ENCODE measurements around the gene DDX1. TPM values are rescaled to one million over a fixed set of nuclear protein-coding genes. Genes with fewer than 3 reads are reported as not detected.

Gene DDX1
- total RNA-seq, 3 donors from 2014 or later: 57.4 to 72.6 (median 71.0) TPM

DNA sequence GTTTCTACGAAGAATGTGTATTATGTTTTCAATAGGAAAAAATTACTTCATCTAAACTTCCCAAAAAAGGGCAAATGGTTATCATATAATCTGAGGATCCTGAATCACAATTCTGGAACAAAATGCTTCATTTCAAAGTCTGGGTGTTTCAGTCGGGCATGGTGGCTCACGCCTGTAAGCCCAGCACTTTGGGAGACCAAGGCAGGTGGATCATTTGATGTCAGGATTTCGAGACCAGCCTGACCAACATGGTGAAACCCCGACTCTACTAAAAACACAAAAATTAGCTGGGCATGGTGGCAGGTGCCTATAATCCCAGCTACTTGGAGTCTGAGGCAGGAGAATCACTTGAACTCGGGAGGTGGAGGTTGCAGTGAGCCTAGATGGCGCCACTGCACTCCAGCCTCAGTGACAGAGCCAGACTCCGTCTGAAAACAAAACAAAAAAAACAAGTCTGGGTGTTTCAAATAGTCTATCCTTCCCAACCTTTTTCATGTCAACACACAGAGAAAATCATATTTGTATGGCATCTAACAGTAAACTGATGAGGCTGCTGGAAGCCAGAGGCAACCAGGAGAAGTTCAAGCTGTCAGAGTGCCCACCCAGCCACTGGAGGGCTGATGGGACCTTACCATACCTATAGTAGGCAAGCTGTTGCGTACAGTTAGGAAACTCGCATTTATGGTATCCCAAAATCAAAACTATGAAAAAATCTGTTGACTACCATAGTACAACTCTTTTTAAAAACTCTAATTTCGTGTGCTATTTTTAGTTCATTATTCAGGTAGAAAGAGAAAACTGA is 45.2 kb upstream of the DDX1 start:
- DNase-seq (ENCODE audit: low spot score in 2 of 2): no peak
- Histone ChIP-seq H3K36me3 (no peaks in the 10 kb centered on the region), H3K9me3 (no peaks in the 10 kb centered on the region), H3K4me1 (no peaks in the 10 kb centered on the region), H3K27me3 (no peaks in the 10 kb centered on the region), H3K4me3 (no peak overlapping the region), H3K27ac (no peak overlapping the region)
- TF ChIP-seq, protein P1, sequence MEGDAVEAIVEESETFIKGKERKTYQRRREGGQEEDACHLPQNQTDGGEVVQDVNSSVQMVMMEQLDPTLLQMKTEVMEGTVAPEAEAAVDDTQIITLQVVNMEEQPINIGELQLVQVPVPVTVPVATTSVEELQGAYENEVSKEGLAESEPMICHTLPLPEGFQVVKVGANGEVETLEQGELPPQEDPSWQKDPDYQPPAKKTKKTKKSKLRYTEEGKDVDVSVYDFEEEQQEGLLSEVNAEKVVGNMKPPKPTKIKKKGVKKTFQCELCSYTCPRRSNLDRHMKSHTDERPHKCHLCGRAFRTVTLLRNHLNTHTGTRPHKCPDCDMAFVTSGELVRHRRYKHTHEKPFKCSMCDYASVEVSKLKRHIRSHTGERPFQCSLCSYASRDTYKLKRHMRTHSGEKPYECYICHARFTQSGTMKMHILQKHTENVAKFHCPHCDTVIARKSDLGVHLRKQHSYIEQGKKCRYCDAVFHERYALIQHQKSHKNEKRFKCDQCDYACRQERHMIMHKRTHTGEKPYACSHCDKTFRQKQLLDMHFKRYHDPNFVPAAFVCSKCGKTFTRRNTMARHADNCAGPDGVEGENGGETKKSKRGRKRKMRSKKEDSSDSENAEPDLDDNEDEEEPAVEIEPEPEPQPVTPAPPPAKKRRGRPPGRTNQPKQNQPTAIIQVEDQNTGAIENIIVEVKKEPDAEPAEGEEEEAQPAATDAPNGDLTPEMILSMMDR (IDR thresholded peaks at IDR 0.05): no peak
- TF ChIP-seq POLR2AphosphoS5 (IDR thresholded peaks at IDR 0.05) (no peak), POLR2A (IDR thresholded peaks at IDR 0.05) (no peak)
- intact Hi-C loops (cut with DNase I; ENCODE audit: low total_unique reads): no loop called here

DNA sequence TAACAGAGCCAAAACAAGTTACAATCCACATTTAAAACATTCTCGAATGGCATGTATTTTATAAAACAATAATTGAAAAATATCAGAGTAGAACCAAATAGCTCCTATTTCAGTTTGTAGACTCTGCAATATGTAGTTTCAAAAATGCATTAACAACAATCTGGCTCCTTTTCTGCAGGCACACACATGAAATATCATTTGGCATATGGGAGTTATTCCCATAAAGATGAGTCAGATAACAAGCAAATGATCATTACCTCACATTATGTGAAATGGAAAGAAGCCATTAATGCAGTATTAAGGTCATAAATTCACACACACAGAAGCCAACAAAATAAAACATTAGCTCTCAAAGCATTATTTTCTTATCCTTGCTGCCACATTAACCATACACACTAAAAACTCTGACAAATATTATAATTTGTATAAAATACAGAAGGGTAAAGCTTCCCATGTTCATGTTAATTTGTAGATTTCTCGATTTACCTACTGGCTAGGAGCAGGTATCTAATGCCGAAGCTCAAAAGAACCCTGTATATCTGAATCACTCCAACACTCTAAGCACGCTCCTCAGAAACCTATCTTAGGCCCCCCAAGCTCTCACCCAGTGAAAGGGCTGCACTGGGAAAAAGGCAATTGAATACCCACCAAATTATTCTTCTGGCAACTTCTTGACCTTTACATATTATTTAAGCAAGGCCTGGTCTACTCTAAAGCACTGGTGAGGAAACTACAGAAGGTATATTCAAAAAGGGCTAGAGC is 44.4 kb upstream of the DDX1 start:
- intact Hi-C loops (cut with DNase I; ENCODE audit: low total_unique reads): no loop called here
- no peaks in the 10 kb centered on the region for H3K36me3 ChIP-seq

DNA sequence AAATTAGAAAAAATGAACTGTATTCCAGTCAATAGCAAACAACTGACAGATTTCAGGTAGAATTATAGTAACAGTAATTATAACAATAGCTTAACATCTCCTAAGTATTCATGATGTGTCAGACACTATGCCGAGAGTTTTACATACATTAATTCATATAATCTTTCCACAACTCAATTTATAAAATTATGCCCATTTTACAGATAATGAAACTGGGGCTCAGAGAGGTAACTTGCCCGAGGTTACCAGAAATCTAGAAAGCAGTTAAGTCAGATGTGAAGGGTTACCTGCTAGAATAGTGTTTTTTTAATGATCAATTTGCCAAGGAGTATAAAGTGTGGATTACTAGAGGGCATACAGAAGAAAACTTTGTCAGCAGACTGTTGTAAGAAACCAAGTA is 42.7 kb upstream of the DDX1 start:
- intact Hi-C loops (cut with DNase I; ENCODE audit: low total_unique reads): no loop called here
- Histone ChIP-seq H3K27me3 (no peaks in the 10 kb centered on the region), H3K36me3 (no peaks in the 10 kb centered on the region), H3K9me3 (no peaks in the 10 kb centered on the region), H3K27ac (no peak overlapping the region), H3K4me3 (no peak overlapping the region), H3K4me1 (no peaks in the 10 kb centered on the region)
- no peak for TF ChIP-seq POLR2A (IDR thresholded peaks at IDR 0.05)
- TF ChIP-seq POLR2AphosphoS5 (IDR thresholded peaks at IDR 0.05): no peak
- TF ChIP-seq, protein P1 (IDR thresholded peaks at IDR 0.05): no peak
- no peak for DNase-seq (ENCODE audit: low spot score in 2 of 2)

More for the DNA sequence above, 44.4 kb upstream of the DDX1 start:
- no peak overlapping the region for H3K4me3 ChIP-seq
- H3K4me1 ChIP-seq: no peaks in the 10 kb centered on the region
- H3K27ac ChIP-seq: no peak overlapping the region
- TF ChIP-seq, protein P1 (IDR thresholded peaks at IDR 0.05): no peak
- TF ChIP-seq POLR2A (IDR thresholded peaks at IDR 0.05) (no peak), POLR2AphosphoS5 (IDR thresholded peaks at IDR 0.05) (no peak)
- no peaks in the 10 kb centered on the region for H3K27me3 ChIP-seq
- H3K9me3 ChIP-seq: no peaks in the 10 kb centered on the region
- no peak for DNase-seq (ENCODE audit: low spot score in 2 of 2)

DNA sequence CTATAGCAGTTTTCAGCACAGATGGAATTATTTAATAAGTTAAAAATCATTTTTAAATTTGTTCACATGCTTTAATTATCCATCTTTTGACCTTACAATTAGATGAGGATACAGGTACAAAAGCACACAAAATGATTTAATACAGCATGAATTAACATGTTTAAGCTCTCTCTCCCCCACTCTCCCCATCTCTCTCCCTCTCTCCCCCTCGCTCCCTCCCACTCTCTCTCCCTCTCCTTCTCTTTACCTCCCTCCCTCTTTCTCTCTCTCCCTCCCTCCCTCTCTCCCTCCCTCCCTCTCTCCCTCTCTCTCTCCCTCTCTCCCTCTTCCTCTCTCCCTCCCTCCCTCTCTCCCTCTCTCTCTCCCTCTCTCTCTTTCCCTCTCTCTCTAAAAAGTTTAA is 38.1 kb upstream of the DDX1 start:
- H3K9me3 ChIP-seq: no peaks in the 10 kb centered on the region
- TF ChIP-seq, protein P1 (IDR thresholded peaks at IDR 0.05): no peak
- no peak for TF ChIP-seq POLR2AphosphoS5 (IDR thresholded peaks at IDR 0.05)
- TF ChIP-seq POLR2A (IDR thresholded peaks at IDR 0.05): no peak
- no peaks in the 10 kb centered on the region for H3K27me3 ChIP-seq
- intact Hi-C loops (cut with DNase I; ENCODE audit: low total_unique reads): no loop called here
- H3K27ac ChIP-seq: no peak overlapping the region
- H3K4me3 ChIP-seq: no peak overlapping the region
- no peaks in the 10 kb centered on the region for H3K36me3 ChIP-seq
- no peak for DNase-seq (ENCODE audit: low spot score in 2 of 2)
- no peaks in the 10 kb centered on the region for H3K4me1 ChIP-seq

DNA sequence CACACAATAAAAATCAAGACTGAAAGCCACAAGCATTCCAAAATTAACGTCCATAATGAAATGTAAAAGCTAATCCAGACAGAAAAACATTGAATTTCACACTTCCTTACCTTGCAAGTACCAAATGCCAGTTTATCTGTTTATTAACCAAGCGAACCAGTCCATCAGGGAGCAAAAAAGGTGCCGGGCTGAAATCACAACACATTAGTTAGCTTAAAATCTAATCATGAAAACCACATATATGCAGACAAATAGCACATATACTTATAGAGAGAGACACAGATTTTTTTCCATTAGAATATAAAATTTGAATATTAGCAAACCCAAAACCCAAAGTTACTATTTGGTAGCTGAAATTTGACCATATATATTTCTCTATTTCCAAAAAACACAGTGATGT is 37.7 kb upstream of the DDX1 start:
- no peak for DNase-seq (ENCODE audit: low spot score in 2 of 2)
- Histone ChIP-seq H3K4me1 (no peaks in the 10 kb centered on the region), H3K4me3 (no peak overlapping the region), H3K27me3 (no peaks in the 10 kb centered on the region), H3K9me3 (no peaks in the 10 kb centered on the region), H3K36me3 (no peaks in the 10 kb centered on the region), H3K27ac (no peak overlapping the region)
- TF ChIP-seq, protein P1 (IDR thresholded peaks at IDR 0.05): no peak
- TF ChIP-seq POLR2A (IDR thresholded peaks at IDR 0.05): no peak
- TF ChIP-seq POLR2AphosphoS5 (IDR thresholded peaks at IDR 0.05): no peak
- intact Hi-C loops (cut with DNase I; ENCODE audit: low total_unique reads): no loop called here

Measured in breast epithelium (tissue), 4 donors.